ENCODE results near the gene MYO16.

Gene MYO16

DNA sequence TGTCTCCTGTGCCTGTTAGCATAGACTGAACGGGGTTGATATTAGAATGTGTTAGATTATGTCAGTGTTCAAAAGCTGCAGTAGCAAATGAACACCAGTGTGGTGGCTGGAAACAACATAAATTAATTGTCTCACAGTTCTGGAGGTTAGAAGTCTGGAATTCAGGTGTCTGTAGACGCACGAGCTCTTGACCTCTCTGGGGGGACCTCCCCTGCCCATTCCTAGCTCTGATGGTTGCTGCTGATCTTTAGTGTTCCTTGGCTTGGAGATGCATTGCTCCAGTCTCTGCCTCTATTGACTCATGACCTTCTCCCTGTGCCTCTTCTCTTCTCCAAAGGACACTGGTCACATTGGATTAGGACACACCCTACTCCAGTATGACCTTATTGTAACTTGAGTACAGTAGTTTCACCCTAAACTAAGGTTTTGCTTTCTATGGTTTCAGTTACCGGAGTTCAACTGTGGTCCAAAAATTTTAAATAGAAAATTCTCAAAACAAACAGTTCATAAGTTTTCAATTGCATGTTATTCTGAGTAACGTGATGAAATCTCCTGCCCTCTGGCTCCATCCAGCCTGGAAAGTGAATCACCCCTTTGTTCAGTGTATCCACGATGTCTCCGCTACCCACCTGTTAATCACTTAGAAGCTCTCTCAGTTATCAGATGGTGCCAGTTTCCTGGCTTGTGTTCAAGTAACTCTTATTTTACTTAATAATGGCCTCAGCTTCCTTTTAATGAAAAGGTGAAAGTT lies 273.2 kb downstream of the MYO16 start (continued):
- TF ChIP-seq, protein P1, sequence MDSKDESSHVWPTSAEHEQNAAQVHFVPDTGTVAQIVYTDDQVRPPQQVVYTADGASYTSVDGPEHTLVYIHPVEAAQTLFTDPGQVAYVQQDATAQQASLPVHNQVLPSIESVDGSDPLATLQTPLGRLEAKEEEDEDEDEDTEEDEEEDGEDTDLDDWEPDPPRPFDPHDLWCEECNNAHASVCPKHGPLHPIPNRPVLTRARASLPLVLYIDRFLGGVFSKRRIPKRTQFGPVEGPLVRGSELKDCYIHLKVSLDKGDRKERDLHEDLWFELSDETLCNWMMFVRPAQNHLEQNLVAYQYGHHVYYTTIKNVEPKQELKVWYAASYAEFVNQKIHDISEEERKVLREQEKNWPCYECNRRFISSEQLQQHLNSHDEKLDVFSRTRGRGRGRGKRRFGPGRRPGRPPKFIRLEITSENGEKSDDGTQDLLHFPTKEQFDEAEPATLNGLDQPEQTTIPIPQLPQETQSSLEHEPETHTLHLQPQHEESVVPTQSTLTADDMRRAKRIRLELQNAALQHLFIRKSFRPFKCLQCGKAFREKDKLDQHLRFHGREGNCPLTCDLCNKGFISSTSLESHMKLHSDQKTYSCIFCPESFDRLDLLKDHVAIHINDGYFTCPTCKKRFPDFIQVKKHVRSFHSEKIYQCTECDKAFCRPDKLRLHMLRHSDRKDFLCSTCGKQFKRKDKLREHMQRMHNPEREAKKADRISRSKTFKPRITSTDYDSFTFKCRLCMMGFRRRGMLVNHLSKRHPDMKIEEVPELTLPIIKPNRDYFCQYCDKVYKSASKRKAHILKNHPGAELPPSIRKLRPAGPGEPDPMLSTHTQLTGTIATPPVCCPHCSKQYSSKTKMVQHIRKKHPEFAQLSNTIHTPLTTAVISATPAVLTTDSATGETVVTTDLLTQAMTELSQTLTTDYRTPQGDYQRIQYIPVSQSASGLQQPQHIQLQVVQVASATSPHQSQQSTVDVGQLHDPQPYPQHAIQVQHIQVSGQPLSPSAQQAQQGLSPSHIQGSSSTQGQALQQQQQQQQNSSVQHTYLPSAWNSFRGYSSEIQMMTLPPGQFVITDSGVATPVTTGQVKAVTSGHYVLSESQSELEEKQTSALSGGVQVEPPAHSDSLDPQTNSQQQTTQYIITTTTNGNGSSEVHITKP (tag by site-specific recombination; IDR thresholded peaks at IDR 0.05) = no peak
- no peak for TF ChIP-seq ZNF175 (tag by site-specific recombination; IDR thresholded peaks at IDR 0.05)
- TF ChIP-seq ZNF529 (tag by site-specific recombination; IDR thresholded peaks at IDR 0.05; ENCODE audit: insufficient replicate concordance) = no peak
- TF ChIP-seq, protein P2, sequence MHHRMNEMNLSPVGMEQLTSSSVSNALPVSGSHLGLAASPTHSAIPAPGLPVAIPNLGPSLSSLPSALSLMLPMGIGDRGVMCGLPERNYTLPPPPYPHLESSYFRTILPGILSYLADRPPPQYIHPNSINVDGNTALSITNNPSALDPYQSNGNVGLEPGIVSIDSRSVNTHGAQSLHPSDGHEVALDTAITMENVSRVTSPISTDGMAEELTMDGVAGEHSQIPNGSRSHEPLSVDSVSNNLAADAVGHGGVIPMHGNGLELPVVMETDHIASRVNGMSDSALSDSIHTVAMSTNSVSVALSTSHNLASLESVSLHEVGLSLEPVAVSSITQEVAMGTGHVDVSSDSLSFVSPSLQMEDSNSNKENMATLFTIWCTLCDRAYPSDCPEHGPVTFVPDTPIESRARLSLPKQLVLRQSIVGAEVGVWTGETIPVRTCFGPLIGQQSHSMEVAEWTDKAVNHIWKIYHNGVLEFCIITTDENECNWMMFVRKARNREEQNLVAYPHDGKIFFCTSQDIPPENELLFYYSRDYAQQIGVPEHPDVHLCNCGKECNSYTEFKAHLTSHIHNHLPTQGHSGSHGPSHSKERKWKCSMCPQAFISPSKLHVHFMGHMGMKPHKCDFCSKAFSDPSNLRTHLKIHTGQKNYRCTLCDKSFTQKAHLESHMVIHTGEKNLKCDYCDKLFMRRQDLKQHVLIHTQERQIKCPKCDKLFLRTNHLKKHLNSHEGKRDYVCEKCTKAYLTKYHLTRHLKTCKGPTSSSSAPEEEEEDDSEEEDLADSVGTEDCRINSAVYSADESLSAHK (tag by site-specific recombination; IDR thresholded peaks at IDR 0.05) = no peak
- TF ChIP-seq ZFHX2 (tag by site-specific recombination; conservative IDR thresholded peaks at IDR 0.05) = no peak
- no peak for TF ChIP-seq ZBTB8A (tag by site-specific recombination; IDR thresholded peaks at IDR 0.05)
- TF ChIP-seq, protein P3, sequence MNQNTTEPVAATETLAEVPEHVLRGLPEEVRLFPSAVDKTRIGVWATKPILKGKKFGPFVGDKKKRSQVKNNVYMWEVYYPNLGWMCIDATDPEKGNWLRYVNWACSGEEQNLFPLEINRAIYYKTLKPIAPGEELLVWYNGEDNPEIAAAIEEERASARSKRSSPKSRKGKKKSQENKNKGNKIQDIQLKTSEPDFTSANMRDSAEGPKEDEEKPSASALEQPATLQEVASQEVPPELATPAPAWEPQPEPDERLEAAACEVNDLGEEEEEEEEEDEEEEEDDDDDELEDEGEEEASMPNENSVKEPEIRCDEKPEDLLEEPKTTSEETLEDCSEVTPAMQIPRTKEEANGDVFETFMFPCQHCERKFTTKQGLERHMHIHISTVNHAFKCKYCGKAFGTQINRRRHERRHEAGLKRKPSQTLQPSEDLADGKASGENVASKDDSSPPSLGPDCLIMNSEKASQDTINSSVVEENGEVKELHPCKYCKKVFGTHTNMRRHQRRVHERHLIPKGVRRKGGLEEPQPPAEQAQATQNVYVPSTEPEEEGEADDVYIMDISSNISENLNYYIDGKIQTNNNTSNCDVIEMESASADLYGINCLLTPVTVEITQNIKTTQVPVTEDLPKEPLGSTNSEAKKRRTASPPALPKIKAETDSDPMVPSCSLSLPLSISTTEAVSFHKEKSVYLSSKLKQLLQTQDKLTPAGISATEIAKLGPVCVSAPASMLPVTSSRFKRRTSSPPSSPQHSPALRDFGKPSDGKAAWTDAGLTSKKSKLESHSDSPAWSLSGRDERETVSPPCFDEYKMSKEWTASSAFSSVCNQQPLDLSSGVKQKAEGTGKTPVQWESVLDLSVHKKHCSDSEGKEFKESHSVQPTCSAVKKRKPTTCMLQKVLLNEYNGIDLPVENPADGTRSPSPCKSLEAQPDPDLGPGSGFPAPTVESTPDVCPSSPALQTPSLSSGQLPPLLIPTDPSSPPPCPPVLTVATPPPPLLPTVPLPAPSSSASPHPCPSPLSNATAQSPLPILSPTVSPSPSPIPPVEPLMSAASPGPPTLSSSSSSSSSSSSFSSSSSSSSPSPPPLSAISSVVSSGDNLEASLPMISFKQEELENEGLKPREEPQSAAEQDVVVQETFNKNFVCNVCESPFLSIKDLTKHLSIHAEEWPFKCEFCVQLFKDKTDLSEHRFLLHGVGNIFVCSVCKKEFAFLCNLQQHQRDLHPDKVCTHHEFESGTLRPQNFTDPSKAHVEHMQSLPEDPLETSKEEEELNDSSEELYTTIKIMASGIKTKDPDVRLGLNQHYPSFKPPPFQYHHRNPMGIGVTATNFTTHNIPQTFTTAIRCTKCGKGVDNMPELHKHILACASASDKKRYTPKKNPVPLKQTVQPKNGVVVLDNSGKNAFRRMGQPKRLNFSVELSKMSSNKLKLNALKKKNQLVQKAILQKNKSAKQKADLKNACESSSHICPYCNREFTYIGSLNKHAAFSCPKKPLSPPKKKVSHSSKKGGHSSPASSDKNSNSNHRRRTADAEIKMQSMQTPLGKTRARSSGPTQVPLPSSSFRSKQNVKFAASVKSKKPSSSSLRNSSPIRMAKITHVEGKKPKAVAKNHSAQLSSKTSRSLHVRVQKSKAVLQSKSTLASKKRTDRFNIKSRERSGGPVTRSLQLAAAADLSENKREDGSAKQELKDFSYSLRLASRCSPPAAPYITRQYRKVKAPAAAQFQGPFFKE (tag by site-specific recombination; IDR thresholded peaks at IDR 0.05; ENCODE audit: borderline replicate concordance) = no peak
- no peak for TF ChIP-seq ZNF701 (tag by site-specific recombination; IDR thresholded peaks at IDR 0.05)
- TF ChIP-seq ZNF433 (tag by site-specific recombination; IDR thresholded peaks at IDR 0.05; ENCODE audit: low read depth) = no peak
- TF ChIP-seq IKZF3 (tag by site-specific recombination; IDR thresholded peaks at IDR 0.05) = no peak
- no peak for TF ChIP-seq ZNF571 (tag by site-specific recombination; IDR thresholded peaks at IDR 0.05)

DNA sequence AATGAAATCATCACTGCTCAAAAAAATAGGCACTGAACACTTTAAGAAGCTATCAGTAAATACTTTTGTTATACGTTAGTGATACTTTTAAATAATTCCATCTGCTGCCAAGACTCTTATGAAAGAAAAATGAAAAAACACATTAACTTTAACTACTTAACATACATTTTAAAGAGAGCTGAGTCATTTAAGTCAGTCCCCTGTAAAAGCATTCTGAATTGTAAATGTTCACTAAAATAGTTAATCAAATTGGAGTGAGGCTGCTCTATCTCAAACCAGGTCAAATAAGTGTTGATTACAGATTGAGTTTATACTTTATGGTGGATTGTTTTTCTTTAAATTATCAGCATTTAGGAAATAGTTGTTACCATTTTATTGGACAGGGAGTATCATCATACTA lies 274.2 kb downstream of the MYO16 start:
- no peak overlapping the region for H3K4me3 ChIP-seq (ENCODE audit: low read depth, low read length)
- no peak overlapping the region for H3K27ac ChIP-seq (ENCODE audit: extremely low read depth, low read depth, low read length)
- no peaks in the 10 kb centered on the region for H3K4me1 ChIP-seq (ENCODE audit: control insufficient read depth, insufficient read depth, low read length)
- ChIA-PET CTCF (no interaction called here), POLR2A (no interaction called here)
- no peaks in the 10 kb centered on the region for H3K9me3 ChIP-seq (ENCODE audit: control insufficient read depth, insufficient read depth, low read depth, low read length)
- no peaks in the 10 kb centered on the region for H3K36me3 ChIP-seq (ENCODE audit: control insufficient read depth in 2 of 2, insufficient read depth in 1 of 2, low read length in 2 of 2)
- TF ChIP-seq TCF7L2 (IDR thresholded peaks at IDR 0.05; ENCODE audit: borderline replicate concordance, low read depth, low read length) (no peak), GLI2 (tag by site-specific recombination; IDR thresholded peaks at IDR 0.05; ENCODE audit: borderline replicate concordance, low read depth) (no peak), KLF7 (tag by site-specific recombination; IDR thresholded peaks at IDR 0.05; ENCODE audit: borderline replicate concordance) (no peak), MEIS1 (CRISPR knock-in tag; IDR thresholded peaks at IDR 0.05; ENCODE audit: borderline replicate concordance) (no peak), OSR2 (tag by site-specific recombination; IDR thresholded peaks at IDR 0.05) (no peak), ZNF610 (tag by site-specific recombination; IDR thresholded peaks at IDR 0.05; ENCODE audit: borderline replicate concordance) (no peak)
- TF ChIP-seq, protein P4, sequence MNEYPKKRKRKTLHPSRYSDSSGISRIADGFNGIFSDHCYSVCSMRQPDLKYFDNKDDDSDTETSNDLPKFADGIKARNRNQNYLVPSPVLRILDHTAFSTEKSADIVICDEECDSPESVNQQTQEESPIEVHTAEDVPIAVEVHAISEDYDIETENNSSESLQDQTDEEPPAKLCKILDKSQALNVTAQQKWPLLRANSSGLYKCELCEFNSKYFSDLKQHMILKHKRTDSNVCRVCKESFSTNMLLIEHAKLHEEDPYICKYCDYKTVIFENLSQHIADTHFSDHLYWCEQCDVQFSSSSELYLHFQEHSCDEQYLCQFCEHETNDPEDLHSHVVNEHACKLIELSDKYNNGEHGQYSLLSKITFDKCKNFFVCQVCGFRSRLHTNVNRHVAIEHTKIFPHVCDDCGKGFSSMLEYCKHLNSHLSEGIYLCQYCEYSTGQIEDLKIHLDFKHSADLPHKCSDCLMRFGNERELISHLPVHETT (tag by site-specific recombination; IDR thresholded peaks at IDR 0.05) = no peak
- TF ChIP-seq, protein P5, sequence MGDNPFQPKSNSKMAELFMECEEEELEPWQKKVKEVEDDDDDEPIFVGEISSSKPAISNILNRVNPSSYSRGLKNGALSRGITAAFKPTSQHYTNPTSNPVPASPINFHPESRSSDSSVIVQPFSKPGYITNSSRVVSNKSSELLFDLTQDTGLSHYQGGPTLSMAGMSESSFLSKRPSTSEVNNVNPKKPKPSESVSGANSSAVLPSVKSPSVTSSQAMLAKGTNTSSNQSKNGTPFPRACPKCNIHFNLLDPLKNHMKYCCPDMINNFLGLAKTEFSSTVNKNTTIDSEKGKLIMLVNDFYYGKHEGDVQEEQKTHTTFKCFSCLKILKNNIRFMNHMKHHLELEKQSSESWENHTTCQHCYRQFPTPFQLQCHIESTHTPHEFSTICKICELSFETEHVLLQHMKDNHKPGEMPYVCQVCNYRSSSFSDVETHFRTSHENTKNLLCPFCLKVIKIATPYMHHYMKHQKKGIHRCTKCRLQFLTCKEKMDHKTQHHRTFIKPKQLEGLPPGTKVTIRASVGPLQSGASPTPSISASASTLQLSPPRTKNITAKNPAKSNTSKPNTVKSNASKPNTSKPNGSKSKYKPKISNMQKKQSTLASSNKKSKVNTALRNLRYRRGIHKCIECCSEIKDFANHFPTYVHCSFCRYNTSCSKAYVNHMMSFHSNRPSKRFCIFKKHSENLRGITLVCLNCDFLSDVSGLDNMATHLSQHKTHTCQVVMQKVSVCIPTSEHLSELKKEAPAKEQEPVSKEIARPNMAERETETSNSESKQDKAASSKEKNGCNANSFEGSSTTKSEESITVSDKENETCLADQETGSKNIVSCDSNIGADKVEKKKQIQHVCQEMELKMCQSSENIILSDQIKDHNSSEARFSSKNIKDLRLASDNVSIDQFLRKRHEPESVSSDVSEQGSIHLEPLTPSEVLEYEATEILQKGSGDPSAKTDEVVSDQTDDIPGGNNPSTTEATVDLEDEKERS (tag by site-specific recombination; IDR thresholded peaks at IDR 0.05) = no peak

All from HEK293 (cell line).